Trophoblast cell (in vitro differentiated cells and primary cell): ENCODE results near the gene SRGAP3.
A peak's percentile ranks its signal among the peaks of the same experiment; 100 is the strongest.

Experiments
- DNase-seq, 2 donors: peaks; one replicate each; pipeline ENCODE4 v3.0.0-alpha.2; 2016
- H2AFZ ChIP-seq: 2 replicates; pipeline ENCODE4 v1.6.1; 2013; ENCODE audit warnings: low read length, moderate library complexity, mild to moderate bottlenecking; ENCODE audit not compliant: insufficient read depth, poor library complexity
- H2AK5ac ChIP-seq: 2 replicates; pipeline ENCODE4 v1.6.1; 2013; ENCODE audit warnings: mild to moderate bottlenecking, low read length
- H2BK120ac ChIP-seq: 2 replicates; pipeline ENCODE4 v1.6.1; 2013; ENCODE audit warnings: low read length, mild to moderate bottlenecking, moderate library complexity; ENCODE audit not compliant: insufficient read depth, poor library complexity
- H2BK12ac ChIP-seq: 2 replicates; pipeline ENCODE4 v1.6.1; 2013; ENCODE audit warnings: mild to moderate bottlenecking, low read length, moderate library complexity
- H2BK5ac ChIP-seq: 2 replicates; pipeline ENCODE4 v1.6.1; 2013; ENCODE audit warnings: low read length, low read depth, moderate library complexity, mild to moderate bottlenecking; ENCODE audit not compliant: poor library complexity
- H3K14ac ChIP-seq: 2 replicates; pipeline ENCODE4 v1.6.1; 2013; ENCODE audit warnings: mild to moderate bottlenecking, low read length
- H3K18ac ChIP-seq: 2 replicates; pipeline ENCODE4 v1.6.1; 2013; ENCODE audit warnings: mild to moderate bottlenecking, low read length
- H3K23ac ChIP-seq: 2 replicates; pipeline ENCODE4 v1.6.1; 2013; ENCODE audit warnings: low read length
- H3K27ac ChIP-seq: 2 replicates; pipeline ENCODE4 v1.5.1; 2013; ENCODE audit warnings: low read depth, mild to moderate bottlenecking, inconsistent platforms, low read length, moderate library complexity
- H3K27me3 ChIP-seq: 2 replicates; pipeline ENCODE4 v1.6.1; 2013; ENCODE audit warnings: inconsistent platforms, mild to moderate bottlenecking, low read length, moderate library complexity; ENCODE audit not compliant: insufficient read depth
- H3K36me3 ChIP-seq, 2 experiments: 1 replicate in 1 of 2; 2 replicates in 1 of 2; pipeline ENCODE4 v1.6.1; 2013; ENCODE audit warnings: low read length in 2 of 2, mild to moderate bottlenecking in 2 of 2, moderate library complexity in 1 of 2; ENCODE audit not compliant: insufficient read depth in 2 of 2, control insufficient read depth in 1 of 2
- H3K4ac ChIP-seq: 2 replicates; pipeline ENCODE4 v1.6.1; 2013; ENCODE audit warnings: low read depth, mild to moderate bottlenecking, low read length, moderate library complexity
- H3K4me1 ChIP-seq, 2 experiments: 1 replicate in 1 of 2; 2 replicates in 1 of 2; pipeline ENCODE4 v1.6.1; 2013; ENCODE audit warnings: low read length in 2 of 2, mild to moderate bottlenecking in 2 of 2, moderate library complexity in 1 of 2; ENCODE audit not compliant: insufficient read depth in 2 of 2, control insufficient read depth in 1 of 2
- H3K4me2 ChIP-seq: 2 replicates; pipeline ENCODE4 v1.6.1; 2013; ENCODE audit warnings: inconsistent platforms, mild to moderate bottlenecking, low read length, moderate library complexity
- H3K4me3 ChIP-seq: 2 replicates; pipeline ENCODE4 v1.5.1; 2013; ENCODE audit warnings: mild to moderate bottlenecking, low read depth, low read length, inconsistent platforms
- H3K79me1 ChIP-seq: one replicate; pipeline ENCODE4 v1.6.1; 2013; ENCODE audit warnings: low read length
- H3K79me2 ChIP-seq: 2 replicates; pipeline ENCODE4 v1.6.1; 2013; ENCODE audit warnings: low read length, mild to moderate bottlenecking; ENCODE audit not compliant: control insufficient read depth, insufficient read depth, poor library complexity
- H3K9ac ChIP-seq: 2 replicates; pipeline ENCODE4 v1.6.1; 2013; ENCODE audit warnings: mild to moderate bottlenecking, low read length
- H3K9me3 ChIP-seq: 2 replicates; pipeline ENCODE4 v1.6.1; 2013; ENCODE audit warnings: low read depth, mild to moderate bottlenecking, control low read depth, inconsistent platforms, low read length; ENCODE audit not compliant: insufficient read depth
- H4K12ac ChIP-seq: 2 replicates; pipeline ENCODE4 v1.6.1; 2013; ENCODE audit warnings: low read depth, mild to moderate bottlenecking, low read length, moderate library complexity
- H4K8ac ChIP-seq: 2 replicates; pipeline ENCODE4 v1.6.1; 2013; ENCODE audit warnings: low read depth, mild to moderate bottlenecking, low read length, moderate library complexity
- H4K91ac ChIP-seq: one replicate; pipeline ENCODE4 v1.6.1; 2013; ENCODE audit warnings: low read depth, mild to moderate bottlenecking, low read length, moderate library complexity
- WGBS: extraction: QIAGEN DNeasy Blood & Tissue Kit; methylation state at CpG from one replicate; pipeline ENCODE4 v1.1.7; 2013; ENCODE audit warnings: missing lambda C conversion rate; ENCODE audit not compliant: insufficient read length, insufficient coverage; ENCODE audit errors: extremely low coverage; 5-methylcytosine and 5-hydroxymethylcytosine counted together

SRGAP3 gene

DNA sequence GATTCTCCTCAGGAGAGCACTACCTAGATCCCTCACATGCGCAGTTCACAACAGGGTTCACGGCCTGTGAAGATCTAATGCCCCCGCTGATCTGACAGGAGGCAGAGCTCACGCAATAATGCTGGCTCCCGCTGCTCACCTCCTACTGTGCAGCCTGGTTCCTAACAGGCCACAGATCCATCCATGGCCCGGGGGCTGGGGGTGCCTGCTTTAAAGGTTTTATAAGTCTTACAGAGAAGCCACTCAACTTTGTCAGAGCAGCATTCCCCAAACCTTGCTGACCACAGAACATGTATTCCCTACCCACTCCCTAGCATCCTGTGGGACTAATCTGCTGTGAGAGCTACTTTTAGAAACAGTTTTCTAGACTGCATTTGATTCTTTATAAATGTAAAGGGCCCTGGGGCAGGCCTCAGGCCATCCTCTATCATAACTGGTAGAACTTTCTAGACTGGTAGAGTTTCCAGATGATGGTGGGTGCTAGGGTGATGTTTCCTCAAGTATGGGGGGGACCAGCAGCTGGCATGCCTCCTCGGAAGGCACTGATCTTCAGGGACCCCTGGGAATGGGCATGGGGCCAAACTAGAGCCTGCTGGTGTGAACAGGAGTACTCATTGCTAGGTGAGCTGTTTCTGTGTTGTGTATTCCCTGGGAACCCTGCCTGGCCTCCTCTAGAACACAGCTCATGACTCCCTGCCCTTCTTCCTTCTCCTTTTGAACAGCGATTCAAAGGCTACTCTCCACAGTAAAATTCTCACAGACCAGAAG lies 260.5 kb downstream of the SRGAP3 start:
- peak overlapping the region; percentile 85 for H3K18ac ChIP-seq
- no peak overlapping the region for H2AFZ ChIP-seq
- H2BK12ac ChIP-seq: peak overlapping the region; percentile 81
- no peak for DNase-seq
- H3K9ac ChIP-seq: no peak overlapping the region
- H3K4me3 ChIP-seq: no peak overlapping the region
- H3K4me2 ChIP-seq: peak overlapping the region; percentile 24
- H3K27me3 ChIP-seq: no peaks in the 10 kb centered on the region
- no peaks in the 10 kb centered on the region for H3K36me3 ChIP-seq
- peak overlapping the region; percentile 94 for H4K91ac ChIP-seq
- peaks cover 14 to 37% of the 10 kb centered on the region in 2 experiments for H3K4me1 ChIP-seq
- H2AK5ac ChIP-seq: peak overlapping the region; percentile 45
- peak overlapping the region; percentile 30 for H4K8ac ChIP-seq
- peaks cover 3% of the 10 kb centered on the region for H3K9me3 ChIP-seq
- H3K14ac ChIP-seq: peak overlapping the region; percentile 74
- peak overlapping the region; percentile 50 for H3K4ac ChIP-seq
- H3K23ac ChIP-seq: no peak overlapping the region
- H3K27ac ChIP-seq: peak overlapping the region; percentile 98
- peaks cover 5% of the 10 kb centered on the region for H3K79me2 ChIP-seq
- peaks cover 23% of the 10 kb centered on the region for H3K79me1 ChIP-seq
- H4K12ac ChIP-seq: no peak overlapping the region
- peak overlapping the region; percentile 91 for H2BK5ac ChIP-seq
- no CpG with 5 or more reads among the region's 8 CpGs for WGBS
- peak overlapping the region; percentile 85 for H2BK120ac ChIP-seq

DNA sequence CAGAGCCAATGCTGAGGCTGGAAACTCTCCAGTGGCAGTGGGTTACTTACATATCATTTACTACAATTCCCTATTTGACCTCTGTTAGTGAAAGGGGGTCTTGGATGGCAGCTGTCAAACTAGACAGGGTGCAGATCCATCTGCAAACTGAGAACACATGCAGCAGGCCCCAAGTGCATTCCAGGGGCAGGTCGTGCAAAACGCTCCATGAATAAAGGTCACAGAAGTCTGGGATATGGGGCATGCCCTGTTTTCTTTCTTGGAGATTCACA lies 261.1 kb downstream of the SRGAP3 start:
- Histone ChIP-seq H3K79me1 (peaks cover 23% of the 10 kb centered on the region), H3K27ac (peak overlapping the region; percentile 98), H3K4me2 (peak overlapping the region; percentile 48), H2AK5ac (no peak overlapping the region), H3K14ac (no peak overlapping the region), H2BK5ac (peak overlapping the region; percentile 45), H3K4me3 (no peak overlapping the region), H3K79me2 (peaks cover 5% of the 10 kb centered on the region), H3K4ac (no peak overlapping the region), H4K12ac (no peak overlapping the region), H4K91ac (peak overlapping the region; percentile 94), H3K9me3 (peaks cover 3% of the 10 kb centered on the region), H3K9ac (no peak overlapping the region), H3K23ac (no peak overlapping the region), H3K18ac (no peak overlapping the region), H3K36me3 (no peaks in the 10 kb centered on the region), H3K4me1 (peaks cover 14 to 37% of the 10 kb centered on the region in 2 experiments), H3K27me3 (no peaks in the 10 kb centered on the region), H2AFZ (no peak overlapping the region), H2BK12ac (no peak overlapping the region), H2BK120ac (no peak overlapping the region), H4K8ac (no peak overlapping the region)
- no peak for DNase-seq
- WGBS: no CpG with 5 or more reads among the region's 2 CpGs

DNA sequence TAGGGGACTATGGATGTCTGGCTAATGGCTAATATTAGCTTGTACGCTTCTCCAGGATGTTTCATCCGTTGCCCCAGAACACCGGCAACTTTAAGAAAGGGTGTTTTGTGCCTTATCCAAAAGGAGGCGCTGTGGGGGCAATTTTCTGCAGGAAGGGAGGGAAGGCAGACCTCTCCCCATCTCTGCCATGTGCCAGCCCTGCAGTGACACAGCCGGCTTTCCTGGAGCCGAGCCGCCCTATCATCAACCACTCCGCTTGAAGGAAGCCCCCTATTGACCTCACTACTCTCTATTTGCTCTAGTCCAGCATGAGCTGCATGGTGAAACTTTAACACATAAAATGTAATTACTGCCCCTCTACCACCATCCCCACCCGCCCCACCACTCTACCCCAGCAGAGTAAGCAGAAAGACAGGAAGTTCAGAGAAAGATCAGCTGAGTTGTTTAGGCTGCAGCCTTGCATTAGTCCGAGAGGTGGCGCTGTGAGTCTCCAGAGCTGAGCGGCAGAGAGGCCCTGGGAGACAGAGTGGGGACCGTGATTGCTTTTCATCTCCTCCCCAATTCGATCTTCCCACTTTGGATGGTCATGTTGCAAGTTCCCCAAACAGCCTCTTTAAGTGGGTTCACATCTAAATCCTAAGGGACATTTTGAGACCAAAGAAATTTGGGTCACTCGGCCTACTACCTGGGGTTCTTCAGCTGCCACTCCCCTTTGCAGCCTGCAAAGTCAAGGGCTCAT lies 261.6 kb downstream of the SRGAP3 start:
- Histone ChIP-seq H3K36me3 (no peaks in the 10 kb centered on the region), H2BK120ac (peak overlapping the region; percentile 29), H3K4me2 (peak overlapping the region; percentile 48), H4K91ac (peak overlapping the region; percentile 66), H2AK5ac (no peak overlapping the region), H2AFZ (no peak overlapping the region), H3K14ac (peak overlapping the region; percentile 58), H3K9ac (no peak overlapping the region), H3K4me1 (peaks cover 14 to 41% of the 10 kb centered on the region in 2 experiments), H3K27me3 (no peaks in the 10 kb centered on the region), H3K4ac (peak overlapping the region; percentile 4), H3K4me3 (no peak overlapping the region), H4K8ac (peak overlapping the region; percentile 42), H3K18ac (no peak overlapping the region), H2BK5ac (peak overlapping the region; percentile 26), H3K79me1 (peaks cover 26% of the 10 kb centered on the region), H3K9me3 (peaks cover 3% of the 10 kb centered on the region), H3K79me2 (peaks cover 5% of the 10 kb centered on the region), H4K12ac (no peak overlapping the region), H3K23ac (no peak overlapping the region), H3K27ac (peak overlapping the region; percentile 84), H2BK12ac (no peak overlapping the region)
- no CpG with 5 or more reads among the region's 15 CpGs for WGBS
- DNase-seq: peak in 1 of 2 donors; percentile 67

DNA sequence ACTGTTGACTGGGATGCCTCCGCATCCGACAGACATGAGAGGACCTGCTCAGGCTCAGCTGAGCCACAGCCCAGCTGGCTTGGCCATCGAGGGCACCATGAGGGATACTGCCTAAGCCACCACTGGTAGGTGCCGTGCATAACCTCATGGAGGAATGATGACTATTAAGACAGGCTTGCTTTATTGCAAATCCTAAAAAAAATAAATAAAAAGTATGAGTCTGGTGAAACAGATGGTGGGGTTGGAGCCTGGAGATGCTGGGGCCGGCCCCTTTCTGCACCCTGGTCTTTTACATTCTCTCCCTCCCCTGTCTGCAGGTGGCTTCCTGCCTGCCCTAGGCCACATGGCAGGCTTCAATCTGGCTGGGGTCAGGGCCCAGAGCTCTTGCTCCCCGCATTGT lies 262.2 kb downstream of the SRGAP3 start:
- no peak overlapping the region for H3K4me3 ChIP-seq
- H2AFZ ChIP-seq: no peak overlapping the region
- no peaks in the 10 kb centered on the region for H3K27me3 ChIP-seq
- WGBS: no CpG with 5 or more reads among the region's 6 CpGs
- peaks cover 3% of the 10 kb centered on the region for H3K9me3 ChIP-seq
- no peaks in the 10 kb centered on the region for H3K36me3 ChIP-seq
- H3K23ac ChIP-seq: no peak overlapping the region
- peak overlapping the region; percentile 29 for H2BK120ac ChIP-seq
- peak overlapping the region; percentile 38 for H3K27ac ChIP-seq
- peak overlapping the region; percentile 4 for H3K4ac ChIP-seq
- H3K9ac ChIP-seq: no peak overlapping the region
- H2AK5ac ChIP-seq: no peak overlapping the region
- peak overlapping the region; percentile 48 for H3K4me2 ChIP-seq
- peak overlapping the region; percentile 66 for H4K91ac ChIP-seq
- peaks cover 14 to 37% of the 10 kb centered on the region in 2 experiments for H3K4me1 ChIP-seq
- H3K79me2 ChIP-seq: peaks cover 5% of the 10 kb centered on the region
- DNase-seq: no peak
- H2BK12ac ChIP-seq: no peak overlapping the region
- H3K18ac ChIP-seq: no peak overlapping the region
- peak overlapping the region; percentile 58 for H3K14ac ChIP-seq
- no peak overlapping the region for H4K12ac ChIP-seq
- peak overlapping the region; percentile 42 for H4K8ac ChIP-seq
- H3K79me1 ChIP-seq: peaks cover 26% of the 10 kb centered on the region
- H2BK5ac ChIP-seq: peak overlapping the region; percentile 26
